SK-N-MC (cell line): Measurements from ENCODE around the gene RAB17.
"Not testable (repeated sequence)": the region's sequence is repeated elsewhere in the genome, so short reads cannot be mapped to it uniquely, and the experiment has no call there.

ENCODE experiments used
- DNase-seq: peaks from one replicate; pipeline ENCODE4 v3.0.0-alpha.2; 2011; ENCODE audit warnings: low read depth, low spot score
- H3K27ac ChIP-seq: fragments of 200-600 bp; sonication (generic); 2 replicates; pipeline ENCODE4 v1.5.1; 2016; ENCODE audit warnings: mixed run types
- H3K36me3 ChIP-seq: fragments of 200-600 bp; sonication (generic); 2 replicates; pipeline ENCODE4 v1.6.1; 2017; ENCODE audit warnings: antibody characterized with exemption, low read length, mixed read lengths; ENCODE audit not compliant: insufficient read depth
- H3K4me3 ChIP-seq: fragments of 200-600 bp; sonication (generic); 2 replicates; pipeline ENCODE4 v1.5.1; 2016
- H3K9ac ChIP-seq: fragments of 200-600 bp; sonication (generic); 2 replicates; pipeline ENCODE4 v1.8.0; 2017; ENCODE audit warnings: mixed run types, mixed read lengths; ENCODE audit not compliant: insufficient read length
- H3K9me3 ChIP-seq: fragments of 200-600 bp; sonication (generic); 2 replicates; pipeline ENCODE4 v1.6.1; 2017; ENCODE audit warnings: low read depth, mild to moderate bottlenecking, antibody characterized with exemption, low read length, moderate library complexity, mixed read lengths
- EZH2 ChIP-seq: fragments of 200-600 bp; sonication (generic); IDR thresholded peaks from one replicate; pipeline ENCODE4 v1.6.1; 2017; ENCODE audit warnings: antibody characterized with exemption
- FOXP2 ChIP-seq: optimal IDR thresholded peaks from 2 replicates; pipeline ENCODE3; 2011; ENCODE audit warnings: mild to moderate bottlenecking, moderate library complexity; ENCODE audit not compliant: insufficient read depth; ENCODE audit errors: extremely low read length, control extremely low read depth
- POLR2AphosphoS5 ChIP-seq: IDR thresholded peaks from 2 replicates; pipeline ENCODE4 v1.6.1; 2012; ENCODE audit warnings: mild to moderate bottlenecking, low read depth, low read length, borderline replicate concordance

RAB17 gene

DNA sequence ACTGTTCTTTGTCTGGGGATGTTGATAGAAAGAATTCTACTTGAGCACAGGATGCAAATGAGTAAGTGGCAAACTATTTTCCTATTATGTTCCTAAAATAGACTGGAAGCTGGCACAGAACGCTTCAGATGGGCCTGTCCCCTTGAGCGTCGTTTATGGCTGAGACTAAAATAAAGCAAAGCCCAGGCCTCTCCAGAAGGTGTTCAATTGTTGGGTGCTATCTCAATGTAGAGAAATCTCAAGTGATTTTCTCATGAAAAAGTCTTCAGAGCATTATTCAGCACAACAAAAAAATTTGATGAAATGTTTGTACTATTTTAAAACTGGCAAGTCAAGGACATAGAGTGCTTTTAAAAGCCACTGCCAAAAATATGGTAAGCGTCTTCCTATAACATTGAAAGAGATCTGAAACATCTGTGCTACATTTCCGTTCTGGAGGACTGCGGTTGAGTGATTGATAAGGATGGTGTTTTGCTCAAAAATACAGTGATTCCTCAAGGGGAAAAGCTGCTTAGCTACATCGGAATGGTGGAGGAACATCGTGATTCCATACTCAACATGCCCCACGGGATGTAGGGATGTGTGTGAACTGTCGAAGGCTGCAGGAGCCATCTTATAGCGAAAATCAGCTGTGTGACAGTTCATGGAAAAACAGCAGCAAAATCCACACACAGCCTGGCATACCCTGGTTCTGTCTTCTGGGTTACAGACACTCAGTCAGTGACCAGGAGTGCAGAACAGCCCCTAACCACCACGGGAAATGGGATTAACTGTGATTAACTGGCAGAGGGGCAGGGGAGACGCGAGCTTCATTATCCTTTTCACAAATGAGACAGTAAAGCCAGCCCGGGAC is 26.4 kb upstream of the RAB17 start:
- no peaks in the 10 kb centered on the region for H3K36me3 ChIP-seq
- H3K9ac ChIP-seq: no peak overlapping the region
- no peaks in the 10 kb centered on the region for H3K9me3 ChIP-seq
- no peak for TF ChIP-seq EZH2
- TF ChIP-seq POLR2AphosphoS5: peak; percentile 74; the same call in 1 of the 2 replicates
- peak; percentile 97 for DNase-seq
- H3K27ac ChIP-seq: peak overlapping the region; percentile 82
- H3K4me3 ChIP-seq: peak overlapping the region; percentile 73

DNA sequence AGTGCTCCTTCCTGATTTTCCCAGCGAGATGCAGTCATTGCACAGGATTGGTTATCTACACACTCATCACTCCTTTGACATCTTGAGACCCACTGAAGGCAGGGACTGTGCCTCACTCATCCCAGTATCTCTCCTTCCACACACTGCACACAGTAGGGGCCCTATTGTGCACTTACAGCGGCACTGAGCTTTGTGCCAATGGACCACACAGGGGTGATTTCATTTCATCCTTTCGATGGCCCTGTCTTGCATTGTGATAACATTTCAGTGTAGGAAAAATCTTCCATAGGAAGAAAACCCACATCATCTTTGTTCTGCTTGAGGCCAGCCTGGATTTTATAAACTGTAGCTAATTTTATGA is 25.8 kb upstream of the RAB17 start:
- no peak overlapping the region for H3K9ac ChIP-seq
- no peak for TF ChIP-seq POLR2AphosphoS5
- no peak for TF ChIP-seq EZH2
- TF ChIP-seq FOXP2: no peak
- no peak for DNase-seq
- H3K27ac ChIP-seq: peak overlapping the region; percentile 82; the same call in 1 of the 2 replicates
- no peaks in the 10 kb centered on the region for H3K36me3 ChIP-seq
- no peaks in the 10 kb centered on the region for H3K9me3 ChIP-seq
- H3K4me3 ChIP-seq: peak overlapping the region; percentile 73

DNA sequence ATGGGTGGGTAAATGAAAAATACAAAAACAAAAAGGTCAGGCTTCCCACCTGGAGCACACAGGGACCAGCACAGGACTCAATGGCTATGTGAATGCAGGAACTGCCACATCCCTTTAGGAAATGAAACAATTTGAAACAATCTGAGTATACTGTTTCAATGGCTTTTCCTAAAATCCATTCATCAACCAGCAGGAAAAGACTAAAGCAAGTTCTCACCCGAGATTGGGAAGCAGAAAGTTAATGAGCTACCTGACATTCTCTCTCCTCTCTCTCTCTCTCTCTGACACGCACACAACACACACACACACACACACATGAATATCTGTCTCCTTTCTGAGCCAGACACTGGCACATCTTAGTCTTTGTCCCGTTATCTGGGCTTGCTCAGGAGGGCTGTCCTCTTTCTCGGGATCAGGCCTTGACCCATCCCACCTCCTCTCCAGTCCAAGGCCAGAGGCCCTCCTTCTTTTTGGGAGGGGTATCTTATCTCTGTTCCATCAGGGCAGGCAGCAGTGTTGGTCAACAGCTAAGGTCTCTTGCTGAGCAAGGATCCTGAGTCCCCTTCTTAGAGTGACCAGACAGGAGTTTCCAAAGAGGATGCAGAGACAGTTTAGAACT is 25.2 kb upstream of the RAB17 start:
- TF ChIP-seq FOXP2 (no peak), POLR2AphosphoS5 (no peak), EZH2 (no peak)
- DNase-seq: no peak
- Histone ChIP-seq H3K9ac (no peak overlapping the region), H3K9me3 (no peaks in the 10 kb centered on the region), H3K4me3 (peak overlapping the region; percentile 73), H3K27ac (peak overlapping the region; percentile 82; the same call in 1 of the 2 replicates), H3K36me3 (no peaks in the 10 kb centered on the region)

DNA sequence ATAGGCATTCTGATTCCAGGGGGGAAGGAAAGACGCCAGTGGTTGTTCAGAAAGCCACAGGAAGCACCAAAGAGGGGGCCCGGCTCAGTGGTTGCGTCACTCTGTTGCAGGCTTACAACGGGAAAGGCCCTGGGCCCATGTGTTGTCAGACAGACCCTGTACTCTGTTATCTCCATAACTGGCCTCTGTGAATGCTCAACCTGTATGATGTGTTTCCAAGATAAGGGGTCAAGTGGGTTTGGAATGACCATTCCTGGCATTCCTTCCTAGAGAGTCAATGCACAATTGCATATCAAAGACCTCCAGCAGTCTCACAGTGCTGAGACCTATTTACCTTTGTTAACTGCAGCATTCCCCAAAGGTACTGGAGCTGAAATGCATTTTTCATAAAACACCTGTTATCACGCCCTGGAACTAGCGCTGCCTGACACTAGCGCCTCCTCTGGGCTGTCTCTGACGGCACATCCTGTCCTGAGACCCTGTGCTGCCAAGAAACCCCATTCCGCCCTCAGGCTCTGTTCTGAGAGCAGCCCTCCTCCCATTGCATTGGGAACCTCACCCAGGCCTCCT is 23.7 kb upstream of the RAB17 start:
- Histone ChIP-seq H3K36me3 (no peaks in the 10 kb centered on the region), H3K4me3 (no peak overlapping the region), H3K27ac (no peak overlapping the region), H3K9ac (no peak overlapping the region), H3K9me3 (no peaks in the 10 kb centered on the region)
- TF ChIP-seq POLR2AphosphoS5 (no peak), EZH2 (no peak), FOXP2 (no peak)
- no peak for DNase-seq

DNA sequence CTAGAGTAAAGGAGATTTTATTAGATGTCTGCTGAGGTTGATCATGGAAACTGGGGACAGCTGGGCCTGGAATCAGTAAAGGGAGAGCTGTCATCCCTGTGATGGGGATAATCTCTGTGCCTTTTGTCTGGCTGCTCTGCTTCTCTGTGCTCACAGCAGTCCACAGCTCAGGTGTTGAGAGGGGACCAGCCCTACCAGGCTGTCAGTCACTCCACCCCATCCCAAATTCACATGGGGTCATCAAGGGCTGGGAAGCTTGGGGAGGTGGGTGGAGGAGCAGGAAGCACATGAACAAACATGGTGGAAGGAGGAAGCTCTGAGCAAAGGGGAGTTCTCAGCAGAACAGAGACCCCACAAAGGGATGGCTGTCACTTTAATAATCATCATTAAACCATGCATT is 23.1 kb upstream of the RAB17 start:
- TF ChIP-seq POLR2AphosphoS5 (no peak), EZH2 (no peak), FOXP2 (no peak)
- H3K36me3 ChIP-seq: no peaks in the 10 kb centered on the region
- no peak overlapping the region for H3K9ac ChIP-seq
- DNase-seq: no peak
- no peak overlapping the region for H3K27ac ChIP-seq
- H3K9me3 ChIP-seq: no peaks in the 10 kb centered on the region
- H3K4me3 ChIP-seq: no peak overlapping the region

DNA sequence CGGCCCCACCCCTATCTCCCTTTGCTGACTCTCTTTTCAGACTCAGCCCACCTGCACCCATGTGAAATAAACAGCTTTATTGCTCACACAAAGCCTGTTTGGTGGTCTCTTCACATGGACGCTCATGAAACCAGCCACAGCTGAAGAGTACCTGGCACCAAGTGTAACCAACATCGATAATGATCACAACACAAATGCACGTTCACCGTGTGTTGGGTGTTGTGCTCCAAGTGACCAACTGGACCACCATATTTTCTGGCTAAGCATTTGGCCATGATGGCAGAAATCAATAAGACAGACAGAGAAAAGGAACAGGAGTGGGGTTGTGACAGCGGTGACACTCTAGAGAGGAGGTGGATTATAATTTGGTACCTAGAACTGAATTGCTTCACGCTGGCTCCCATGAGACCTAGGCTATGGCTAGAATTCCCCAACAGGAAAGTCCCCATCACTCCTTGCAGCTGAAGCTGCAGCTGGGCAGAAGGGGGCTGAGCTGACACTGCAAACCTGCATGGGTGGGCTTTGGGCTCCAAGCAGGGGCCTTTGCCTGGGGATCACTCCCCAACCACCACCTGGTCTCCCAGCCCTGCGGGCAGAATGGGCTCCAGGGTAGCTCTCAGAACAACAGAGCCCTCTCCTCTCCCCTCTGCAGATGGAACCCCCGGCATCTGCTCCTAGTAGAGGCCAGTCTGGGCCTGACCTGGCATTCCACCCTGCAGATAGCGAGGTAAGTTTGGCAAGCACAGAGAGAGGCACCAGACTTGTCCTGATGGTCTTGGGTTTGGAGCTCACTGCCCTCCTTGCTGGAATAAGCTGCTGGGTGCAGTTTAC is 22.2 kb upstream of the RAB17 start:
- H3K9me3 ChIP-seq: no peaks in the 10 kb centered on the region
- TF ChIP-seq FOXP2 (no peak), EZH2 (no peak), POLR2AphosphoS5 (no peak)
- H3K4me3 ChIP-seq: no peak overlapping the region
- H3K36me3 ChIP-seq: no peaks in the 10 kb centered on the region
- no peak for DNase-seq
- no peak overlapping the region for H3K27ac ChIP-seq
- no peak overlapping the region for H3K9ac ChIP-seq

DNA sequence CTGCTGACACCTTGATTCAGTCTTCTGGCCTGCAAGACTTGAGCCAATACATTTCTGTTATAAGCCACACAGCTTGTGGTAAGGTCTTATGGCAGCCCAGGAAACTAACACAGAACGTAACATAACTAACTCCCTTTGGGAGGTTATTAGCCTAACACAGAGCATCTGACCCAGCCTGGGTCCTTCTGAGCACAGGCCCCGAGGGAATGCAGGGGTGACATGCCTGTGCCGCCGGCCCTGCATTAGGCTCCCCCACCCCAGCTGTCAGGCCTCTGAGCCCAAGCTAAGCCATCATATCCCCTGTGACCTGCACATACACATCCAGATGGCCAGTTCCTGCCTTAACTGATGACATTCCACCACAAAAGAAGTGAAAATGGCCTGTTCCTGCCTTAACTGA is 16.0 kb upstream of the RAB17 start:
- not testable (repeated sequence) for H3K27ac ChIP-seq, H3K9ac ChIP-seq, H3K4me3 ChIP-seq, H3K9me3 ChIP-seq, DNase-seq, H3K36me3 ChIP-seq

DNA sequence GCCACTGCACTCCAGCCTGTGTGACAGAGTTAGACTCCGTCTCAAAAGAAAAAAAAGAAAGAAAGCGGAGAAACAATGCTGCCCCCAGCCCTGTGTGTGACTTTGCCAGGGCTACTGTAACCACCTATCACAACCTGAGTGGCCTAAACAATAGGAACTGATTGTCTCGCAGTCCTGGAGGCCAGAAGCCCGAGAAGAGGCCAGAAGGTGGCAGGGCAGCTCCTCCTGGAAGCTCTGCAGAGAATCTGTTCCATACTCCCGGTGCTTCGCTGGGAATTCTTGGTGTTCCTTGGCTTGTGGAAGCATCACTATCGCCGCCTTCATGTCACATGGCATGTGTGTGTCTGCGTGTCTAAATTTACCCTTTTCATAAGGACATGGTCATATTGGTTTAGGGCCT is 14.4 kb upstream of the RAB17 start:
- Histone ChIP-seq H3K27ac (no peak overlapping the region), H3K9ac (no peak overlapping the region)
- DNase-seq: no peak

More for the DNA sequence above, 14.4 kb upstream of the RAB17 start:
- H3K36me3 ChIP-seq: no peaks in the 10 kb centered on the region
- TF ChIP-seq POLR2AphosphoS5 (no peak), FOXP2 (no peak), EZH2 (no peak)
- no peaks in the 10 kb centered on the region for H3K9me3 ChIP-seq
- no peak overlapping the region for H3K4me3 ChIP-seq
